SK-N-SH treated with all-trans-retinoic acid at 6 μM for 48 hours (cell line): ENCODE data around the gene PTPRB.

Source experiments
- ATAC-seq: fragments of 200-7000 bp; cut with Tn5 transposase; 3 replicates; pipeline ENCODE4 v1.9.1; 2020; ENCODE audit warnings: mild to moderate bottlenecking, moderate library complexity
- ARNTL ChIP-seq: fragments of 450-650 bp; formaldehyde crosslinking; IDR thresholded peaks from 2 replicates; pipeline ENCODE4 v1.5.0; 2020; ENCODE audit warnings: low read depth, mild to moderate bottlenecking, moderate library complexity, borderline replicate concordance
- BACH2 ChIP-seq: fragments of 250-450 bp; sonication (Bioruptor Pico); IDR thresholded peaks from 2 replicates; pipeline ENCODE4 v1.9.0; 2021; ENCODE audit warnings: mild to moderate bottlenecking, borderline replicate concordance
- CREB5 ChIP-seq: fragments of 250-450 bp; sonication (Bioruptor Pico); IDR thresholded peaks from 2 replicates; pipeline ENCODE4 v1.5.1; 2020; ENCODE audit warnings: low read depth, mild to moderate bottlenecking, moderate library complexity
- CSDC2 ChIP-seq: fragments of 250-450 bp; sonication (Bioruptor Pico); IDR thresholded peaks from 2 replicates; pipeline ENCODE4 v1.5.0; 2020; ENCODE audit warnings: mild to moderate bottlenecking, moderate library complexity
- ESRRG ChIP-seq: fragments of 250-450 bp; sonication (Bioruptor Pico); IDR thresholded peaks from 2 replicates; pipeline ENCODE4 v1.6.1; 2021; ENCODE audit warnings: mild to moderate bottlenecking
- GLIS3 ChIP-seq: fragments of 250-450 bp; sonication (Bioruptor Pico); IDR thresholded peaks from 2 replicates; pipeline ENCODE4 v1.5.0; 2020; ENCODE audit warnings: mild to moderate bottlenecking, moderate library complexity
- ISL1 ChIP-seq: fragments of 250-450 bp; sonication (Bioruptor Pico); IDR thresholded peaks from 2 replicates; pipeline ENCODE4 v2.1.2; 2022; ENCODE audit warnings: mild to moderate bottlenecking, moderate library complexity
- OSR1 ChIP-seq: fragments of 250-450 bp; sonication (Bioruptor Pico); IDR thresholded peaks from 2 replicates; pipeline ENCODE4 v1.8.0; 2022; ENCODE audit warnings: moderate library complexity, mild to moderate bottlenecking, inconsistent platforms
- PATZ1 ChIP-seq: fragments of 250-450 bp; sonication (Bioruptor Pico); IDR thresholded peaks from 2 replicates; pipeline ENCODE4 v1.8.0; 2020; ENCODE audit warnings: mild to moderate bottlenecking, moderate library complexity, borderline replicate concordance
- PPARA ChIP-seq: fragments of 250-450 bp; sonication (Bioruptor Pico); IDR thresholded peaks from 2 replicates; pipeline ENCODE4 v1.5.0; 2020; ENCODE audit warnings: mild to moderate bottlenecking, borderline replicate concordance
- RARB ChIP-seq: fragments of 250-450 bp; sonication (Bioruptor Pico); IDR thresholded peaks from 2 replicates; pipeline ENCODE4 v1.8.0; 2021; ENCODE audit warnings: mild to moderate bottlenecking, moderate library complexity
- TCF4 ChIP-seq: fragments of 250-450 bp; sonication (Bioruptor Pico); IDR thresholded peaks from 2 replicates; pipeline ENCODE4 v1.8.0; 2021; ENCODE audit warnings: mild to moderate bottlenecking, moderate library complexity, borderline replicate concordance
- TOX ChIP-seq: fragments of 250-450 bp; sonication (Bioruptor Pico); IDR thresholded peaks from 2 replicates; pipeline ENCODE4 v1.8.0; 2021; ENCODE audit warnings: mild to moderate bottlenecking, moderate library complexity, borderline replicate concordance
- TSHZ2 ChIP-seq: fragments of 250-450 bp; sonication (Bioruptor Pico); IDR thresholded peaks from 2 replicates; pipeline ENCODE4 v1.5.0; 2020; ENCODE audit warnings: mild to moderate bottlenecking, moderate library complexity
- ZC3H10 ChIP-seq: fragments of 250-450 bp; sonication (Bioruptor Pico); IDR thresholded peaks from 2 replicates; pipeline ENCODE4 v1.5.1; 2021; ENCODE audit warnings: mild to moderate bottlenecking, moderate library complexity
- ZFP3 ChIP-seq: fragments of 250-450 bp; sonication (Bioruptor Pico); IDR thresholded peaks from 2 replicates; pipeline ENCODE4 v1.5.0; 2020; ENCODE audit warnings: mild to moderate bottlenecking, moderate library complexity
- ZFP30 ChIP-seq: fragments of 450-650 bp; formaldehyde crosslinking; IDR thresholded peaks from 2 replicates; pipeline ENCODE4 v1.5.0; 2022; ENCODE audit warnings: mild to moderate bottlenecking, moderate library complexity
- ZNF70 ChIP-seq: fragments of 450-650 bp; formaldehyde crosslinking; IDR thresholded peaks from 2 replicates; pipeline ENCODE4 v1.5.0; 2020; ENCODE audit warnings: mild to moderate bottlenecking, moderate library complexity
- ZNF8 ChIP-seq: fragments of 450-650 bp; formaldehyde crosslinking; IDR thresholded peaks from 2 replicates; pipeline ENCODE4 v1.5.0; 2020; ENCODE audit warnings: mild to moderate bottlenecking, moderate library complexity

Gene PTPRB

GRCh38 chr12:70609203-70609602 lies 28.0 kb downstream of the PTPRB start:
- TF ChIP-seq OSR1 (CRISPR knock-in tag) = no peak
- TF ChIP-seq ZFP3 = no peak
- no peak for TF ChIP-seq BACH2 (CRISPR knock-in tag)
- no peak for TF ChIP-seq GLIS3 (CRISPR knock-in tag)
- TF ChIP-seq TOX (CRISPR knock-in tag) = no peak
- TF ChIP-seq ARNTL (CRISPR knock-in tag) = no peak
- TF ChIP-seq RARB (CRISPR knock-in tag) = no peak
- no peak for TF ChIP-seq TCF4 (CRISPR knock-in tag)
- no peak for TF ChIP-seq ESRRG (CRISPR knock-in tag)
- TF ChIP-seq CSDC2 (CRISPR knock-in tag) = no peak
- TF ChIP-seq PATZ1 = no peak
- TF ChIP-seq PPARA (CRISPR knock-in tag) = no peak
- TF ChIP-seq, all 23 proteins: peak for 0
- peak; percentile 46 for ATAC-seq

GRCh38 chr12:70608184-70608583 lies 29.0 kb downstream of the PTPRB start:
- no peak for ATAC-seq

GRCh38 chr12:70607107-70607506 lies 30.1 kb downstream of the PTPRB start:
- no peak for TF ChIP-seq RARB (CRISPR knock-in tag)
- TF ChIP-seq OSR1 (CRISPR knock-in tag) = no peak
- no peak for TF ChIP-seq ZC3H10 (CRISPR knock-in tag)
- TF ChIP-seq CSDC2 (CRISPR knock-in tag) = no peak
- no peak for TF ChIP-seq ZFP30
- TF ChIP-seq GLIS3 (CRISPR knock-in tag) = no peak
- ATAC-seq = no peak

More at GRCh38 chr12:70608184-70608583, 29.0 kb downstream of the PTPRB start:
- TF ChIP-seq CSDC2 (CRISPR knock-in tag) (no peak), ZNF70 (CRISPR knock-in tag) (no peak), CREB5 (CRISPR knock-in tag) (no peak), ZNF8 (CRISPR knock-in tag) (no peak), PATZ1 (no peak)

- ATAC-seq = no peak
- TF ChIP-seq ZFP30 = no peak
- no peak for TF ChIP-seq GLIS3 (CRISPR knock-in tag)
- no peak for TF ChIP-seq BACH2 (CRISPR knock-in tag)
- no peak for TF ChIP-seq ARNTL (CRISPR knock-in tag)
- no peak for TF ChIP-seq ISL1 (CRISPR knock-in tag)
- no peak for TF ChIP-seq ZNF8 (CRISPR knock-in tag)
- TF ChIP-seq TCF4 (CRISPR knock-in tag) = no peak
- TF ChIP-seq TOX (CRISPR knock-in tag) = no peak
- no peak for TF ChIP-seq OSR1 (CRISPR knock-in tag)
- TF ChIP-seq TSHZ2 = no peak
- no peak for TF ChIP-seq ESRRG (CRISPR knock-in tag)
- TF ChIP-seq RARB (CRISPR knock-in tag) = no peak
- TF ChIP-seq, all 23 proteins: peak for 0
These were observed 31.3 kb downstream of the PTPRB start for GRCh38 chr12:70605976-70606375.
